ENCODE data around the gene EBPL.

EBPL gene

GRCh38 chr13:49693191-49693733, 2.0 kb upstream of the EBPL start:
- Histone ChIP-seq H3K4me3 (ENCODE audit: insufficient read length, low read depth) (no peak overlapping the region), H3K9me3 (ENCODE audit: insufficient read depth, low read length) (no peaks in the 10 kb centered on the region), H3K27me3 (ENCODE audit: insufficient read depth, insufficient read length) (no peaks in the 10 kb centered on the region), H3K4me1 (ENCODE audit: insufficient read depth, insufficient read length) (no peaks in the 10 kb centered on the region), H3K9ac (ENCODE audit: insufficient read length, low read depth) (no peak overlapping the region), H3K36me3 (ENCODE audit: insufficient read depth, insufficient read length, low read length) (peaks cover under 1% of the 10 kb centered on the region)
- DNase-seq (ENCODE audit: low read depth, low spot score) = no peak
- no peak for TF ChIP-seq SUZ12 (IDR thresholded peaks at IDR 0.05; ENCODE audit: extremely low read depth, insufficient read depth, insufficient read length)
- no peak for TF ChIP-seq YY1 (IDR thresholded peaks at IDR 0.05; ENCODE audit: insufficient read depth, insufficient read length)
- TF ChIP-seq ZNF274 (IDR thresholded peaks at IDR 0.05; ENCODE audit: low read depth, low read length) = no peak

DNA sequence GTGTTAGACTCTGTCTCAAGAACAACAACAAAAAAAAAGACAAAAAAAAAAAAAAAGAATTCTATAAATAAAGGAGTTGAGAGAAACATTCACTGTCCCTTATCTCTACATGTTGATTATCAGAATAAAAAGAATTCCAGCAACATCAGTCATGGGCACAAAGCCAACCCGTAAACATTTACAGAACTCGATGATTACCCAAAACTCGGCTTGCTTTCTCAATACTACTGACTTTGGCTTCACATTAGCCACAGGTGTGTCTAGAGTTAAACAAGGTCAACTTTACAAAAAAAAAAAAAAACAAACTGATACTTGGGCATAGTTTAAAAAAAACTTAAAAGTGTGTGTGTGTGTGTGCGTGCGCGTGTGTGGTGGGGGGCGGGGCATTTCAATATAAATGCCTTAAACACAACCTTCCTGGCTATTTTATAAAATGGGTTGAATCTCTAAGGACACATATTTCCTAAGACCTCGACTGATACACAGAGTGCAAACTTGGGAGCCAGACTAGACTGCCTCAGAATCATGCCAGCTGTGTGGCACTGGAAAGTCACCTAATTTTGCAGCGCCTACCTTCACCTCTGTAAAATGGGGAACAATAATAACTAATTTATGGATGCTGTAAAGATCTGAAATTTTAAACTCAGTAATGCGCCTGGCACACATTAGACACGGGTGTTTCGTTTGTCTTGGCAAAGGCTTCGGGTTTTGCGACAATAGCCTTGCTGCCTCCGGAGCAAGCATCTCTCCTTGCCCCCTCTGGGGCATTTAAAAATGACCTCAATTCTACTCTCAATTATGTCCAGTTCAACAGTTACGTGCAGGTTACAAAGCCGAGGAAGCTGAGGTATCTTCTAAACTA, 922 bp downstream of the EBPL start:
- Histone ChIP-seq H3K4me1 (ENCODE audit: insufficient read depth, insufficient read length) (no peaks in the 10 kb centered on the region), H3K9me3 (ENCODE audit: insufficient read depth, low read length) (no peaks in the 10 kb centered on the region), H3K27me3 (ENCODE audit: insufficient read depth, insufficient read length) (no peaks in the 10 kb centered on the region), H3K4me3 (ENCODE audit: insufficient read length, low read depth) (peak overlapping the region; percentile 45), H3K36me3 (ENCODE audit: insufficient read depth, insufficient read length, low read length) (peaks cover 14% of the 10 kb centered on the region), H3K9ac (ENCODE audit: insufficient read length, low read depth) (peak overlapping the region; percentile 64)
- no peak for TF ChIP-seq SUZ12 (IDR thresholded peaks at IDR 0.05; ENCODE audit: extremely low read depth, insufficient read depth, insufficient read length)
- no peak for TF ChIP-seq ZNF274 (IDR thresholded peaks at IDR 0.05; ENCODE audit: low read depth, low read length)
- no peak for DNase-seq (ENCODE audit: low read depth, low spot score)

GRCh38 chr13:49683489-49683888, 7.8 kb downstream of the EBPL start:
- no peak for DNase-seq (ENCODE audit: low read depth, low spot score)
- TF ChIP-seq YY1 (IDR thresholded peaks at IDR 0.05; ENCODE audit: insufficient read depth, insufficient read length) (no peak), SUZ12 (IDR thresholded peaks at IDR 0.05; ENCODE audit: extremely low read depth, insufficient read depth, insufficient read length) (no peak), ZNF274 (IDR thresholded peaks at IDR 0.05; ENCODE audit: low read depth, low read length) (no peak)
- peaks cover 19% of the 10 kb centered on the region for H3K36me3 ChIP-seq (ENCODE audit: insufficient read depth, insufficient read length, low read length)

GRCh38 chr13:49681842-49682435, 9.3 kb downstream of the EBPL start:
- no peak overlapping the region for H3K9ac ChIP-seq (ENCODE audit: insufficient read length, low read depth)
- H3K9me3 ChIP-seq (ENCODE audit: insufficient read depth, low read length) = peaks cover 11% of the 10 kb centered on the region; the same call in 1 of the 2 replicates
- DNase-seq (ENCODE audit: low read depth, low spot score) = no peak
- TF ChIP-seq ZNF274 (IDR thresholded peaks at IDR 0.05; ENCODE audit: low read depth, low read length) (no peak), YY1 (IDR thresholded peaks at IDR 0.05; ENCODE audit: insufficient read depth, insufficient read length) (no peak), SUZ12 (IDR thresholded peaks at IDR 0.05; ENCODE audit: extremely low read depth, insufficient read depth, insufficient read length) (no peak)
- no peaks in the 10 kb centered on the region for H3K4me1 ChIP-seq (ENCODE audit: insufficient read depth, insufficient read length)
- peaks cover 9% of the 10 kb centered on the region for H3K36me3 ChIP-seq (ENCODE audit: insufficient read depth, insufficient read length, low read length)
- no peaks in the 10 kb centered on the region for H3K27me3 ChIP-seq (ENCODE audit: insufficient read depth, insufficient read length)
- no peak overlapping the region for H3K4me3 ChIP-seq (ENCODE audit: insufficient read length, low read depth)

More at GRCh38 chr13:49683489-49683888, 7.8 kb downstream of the EBPL start:
- peaks cover 11% of the 10 kb centered on the region; the same call in 1 of the 2 replicates for H3K9me3 ChIP-seq (ENCODE audit: insufficient read depth, low read length)
- no peak overlapping the region for H3K4me3 ChIP-seq (ENCODE audit: insufficient read length, low read depth)
- no peak overlapping the region for H3K9ac ChIP-seq (ENCODE audit: insufficient read length, low read depth)
- no peaks in the 10 kb centered on the region for H3K4me1 ChIP-seq (ENCODE audit: insufficient read depth, insufficient read length)
- no peaks in the 10 kb centered on the region for H3K27me3 ChIP-seq (ENCODE audit: insufficient read depth, insufficient read length)

- Histone ChIP-seq H3K4me3 (ENCODE audit: insufficient read length, low read depth) (no peak overlapping the region), H3K9ac (ENCODE audit: insufficient read length, low read depth) (no peak overlapping the region), H3K36me3 (ENCODE audit: insufficient read depth, insufficient read length, low read length) (peaks cover 5% of the 10 kb centered on the region), H3K27me3 (ENCODE audit: insufficient read depth, insufficient read length) (no peaks in the 10 kb centered on the region), H3K4me1 (ENCODE audit: insufficient read depth, insufficient read length) (no peaks in the 10 kb centered on the region), H3K9me3 (ENCODE audit: insufficient read depth, low read length) (peaks cover 11% of the 10 kb centered on the region; the same call in 1 of the 2 replicates)
- no peak for TF ChIP-seq YY1 (IDR thresholded peaks at IDR 0.05; ENCODE audit: insufficient read depth, insufficient read length)
- TF ChIP-seq ZNF274 (IDR thresholded peaks at IDR 0.05; ENCODE audit: low read depth, low read length) = no peak
- TF ChIP-seq SUZ12 (IDR thresholded peaks at IDR 0.05; ENCODE audit: extremely low read depth, insufficient read depth, insufficient read length) = no peak
- DNase-seq (ENCODE audit: low read depth, low spot score) = no peak
Observed at GRCh38 chr13:49679246-49679645, 12.0 kb downstream of the EBPL start.

- Histone ChIP-seq H3K9me3 (ENCODE audit: insufficient read depth, low read length) (peaks cover 11% of the 10 kb centered on the region; the same call in 1 of the 2 replicates), H3K4me1 (ENCODE audit: insufficient read depth, insufficient read length) (no peaks in the 10 kb centered on the region), H3K9ac (ENCODE audit: insufficient read length, low read depth) (no peak overlapping the region), H3K27me3 (ENCODE audit: insufficient read depth, insufficient read length) (no peaks in the 10 kb centered on the region), H3K4me3 (ENCODE audit: insufficient read length, low read depth) (no peak overlapping the region), H3K36me3 (ENCODE audit: insufficient read depth, insufficient read length, low read length) (peaks cover 5% of the 10 kb centered on the region)
- no peak for DNase-seq (ENCODE audit: low read depth, low spot score)
- TF ChIP-seq ZNF274 (IDR thresholded peaks at IDR 0.05; ENCODE audit: low read depth, low read length) (no peak), YY1 (IDR thresholded peaks at IDR 0.05; ENCODE audit: insufficient read depth, insufficient read length) (no peak), SUZ12 (IDR thresholded peaks at IDR 0.05; ENCODE audit: extremely low read depth, insufficient read depth, insufficient read length) (no peak)
Observed at GRCh38 chr13:49678191-49678914, 12.9 kb downstream of the EBPL start.

All from NT2/D1 (cell line).